GM20000 (cell line): Measurements from ENCODE around the gene SLC7A14.

Experiments used
- DNase-seq: peaks from one replicate; pipeline ENCODE4 v3.0.0; 2012; ENCODE audit warnings: low spot score
- CTCF ChIP-seq: IDR thresholded peaks from 2 replicates; pipeline ENCODE4 v1.5.1; 2012; ENCODE audit warnings: mild to moderate bottlenecking, control low read depth; ENCODE audit errors: extremely low read depth, missing control alignments

The SLC7A14 gene

GRCh38 chr3:170534227-170534626 lies 51.6 kb downstream of the SLC7A14 start:
- no peak for TF ChIP-seq CTCF
- no peak for DNase-seq

GRCh38 chr3:170532573-170532972 lies 53.3 kb downstream of the SLC7A14 start:
- no peak for TF ChIP-seq CTCF
- DNase-seq = no peak

GRCh38 chr3:170531657-170532335 lies 54.1 kb downstream of the SLC7A14 start:
- TF ChIP-seq CTCF = no peak
- DNase-seq = no peak

GRCh38 chr3:170531054-170531453 lies 54.8 kb downstream of the SLC7A14 start:
- no peak for DNase-seq
- TF ChIP-seq CTCF = no peak

- DNase-seq = no peak
- no peak for TF ChIP-seq CTCF
These were observed 56.0 kb downstream of the SLC7A14 start for GRCh38 chr3:170529912-170530311.

GRCh38 chr3:170529346-170529745 lies 56.5 kb downstream of the SLC7A14 start:
- DNase-seq = no peak
- no peak for TF ChIP-seq CTCF

GRCh38 chr3:170528726-170529125 lies 57.1 kb downstream of the SLC7A14 start:
- no peak for DNase-seq
- no peak for TF ChIP-seq CTCF
